Measurements from ENCODE around the gene CACNA1A.

The CACNA1A gene

GRCh38 chr19:13314761-13315160 is 191.5 kb downstream of the CACNA1A start:
- no peak for DNase-seq (ENCODE audit: low read depth, low spot score)

GRCh38 chr19:13313875-13314274 is 192.4 kb downstream of the CACNA1A start:
- DNase-seq (ENCODE audit: low read depth, low spot score) = no peak

GRCh38 chr19:13309864-13310263 is 196.4 kb downstream of the CACNA1A start:
- DNase-seq (ENCODE audit: low read depth, low spot score) = no peak

GRCh38 chr19:13303381-13304129 is 202.7 kb downstream of the CACNA1A start:
- DNase-seq (ENCODE audit: low read depth, low spot score) = no peak

GRCh38 chr19:13302526-13303270 is 203.6 kb downstream of the CACNA1A start:
- peak; percentile 20 for DNase-seq (ENCODE audit: low read depth, low spot score)

GRCh38 chr19:13301627-13302334 is 204.5 kb downstream of the CACNA1A start:
- no peak for DNase-seq (ENCODE audit: low read depth, low spot score)

GRCh38 chr19:13300421-13301030 is 205.8 kb downstream of the CACNA1A start:
- DNase-seq (ENCODE audit: low read depth, low spot score) = no peak

GRCh38 chr19:13299838-13300237 is 206.4 kb downstream of the CACNA1A start:
- DNase-seq (ENCODE audit: low read depth, low spot score) = no peak

- DNase-seq (ENCODE audit: low read depth, low spot score) = peak; percentile 25
Measured at GRCh38 chr19:13298565-13299481, 207.5 kb downstream of the CACNA1A start.

- no peak for DNase-seq (ENCODE audit: low read depth, low spot score)
Measured at GRCh38 chr19:13297023-13297422, 209.3 kb downstream of the CACNA1A start.

GRCh38 chr19:13294812-13295567 is 211.3 kb downstream of the CACNA1A start:
- no peak for DNase-seq (ENCODE audit: low read depth, low spot score)

- DNase-seq (ENCODE audit: low read depth, low spot score) = no peak
Measured at GRCh38 chr19:13291913-13292312, 214.4 kb downstream of the CACNA1A start.

GRCh38 chr19:13290741-13291140 is 215.5 kb downstream of the CACNA1A start:
- DNase-seq (ENCODE audit: low read depth, low spot score) = no peak

GRCh38 chr19:13289295-13289694 is 217.0 kb downstream of the CACNA1A start:
- no peak for DNase-seq (ENCODE audit: low read depth, low spot score)

GRCh38 chr19:13286195-13286985 is 219.9 kb downstream of the CACNA1A start:
- no peak for DNase-seq (ENCODE audit: low read depth, low spot score)

- no peak for DNase-seq (ENCODE audit: low read depth, low spot score)
Measured at GRCh38 chr19:13284929-13285928, 221.1 kb downstream of the CACNA1A start.

GRCh38 chr19:13283871-13284270 is 222.4 kb downstream of the CACNA1A start:
- no peak for DNase-seq (ENCODE audit: low read depth, low spot score)

GRCh38 chr19:13282486-13283065 is 223.7 kb downstream of the CACNA1A start:
- DNase-seq (ENCODE audit: low read depth, low spot score) = no peak

Data from ELF-1 (cell line).